GM21576 (cell line): Measurements from ENCODE around the gene ZNF236.
"Not testable (repeated sequence)": the region's sequence is repeated elsewhere in the genome, so short reads cannot be mapped to it uniquely, and the experiment has no call there.

ENCODE experiments used
- ATAC-seq: cut with Tn5 transposase; IDR thresholded peaks from one replicate; pipeline ENCODE4 v1.9.1; 2021; ENCODE audit warnings: mild to moderate bottlenecking, moderate library complexity; ENCODE audit not compliant: unreplicated experiment

ZNF236 gene

DNA sequence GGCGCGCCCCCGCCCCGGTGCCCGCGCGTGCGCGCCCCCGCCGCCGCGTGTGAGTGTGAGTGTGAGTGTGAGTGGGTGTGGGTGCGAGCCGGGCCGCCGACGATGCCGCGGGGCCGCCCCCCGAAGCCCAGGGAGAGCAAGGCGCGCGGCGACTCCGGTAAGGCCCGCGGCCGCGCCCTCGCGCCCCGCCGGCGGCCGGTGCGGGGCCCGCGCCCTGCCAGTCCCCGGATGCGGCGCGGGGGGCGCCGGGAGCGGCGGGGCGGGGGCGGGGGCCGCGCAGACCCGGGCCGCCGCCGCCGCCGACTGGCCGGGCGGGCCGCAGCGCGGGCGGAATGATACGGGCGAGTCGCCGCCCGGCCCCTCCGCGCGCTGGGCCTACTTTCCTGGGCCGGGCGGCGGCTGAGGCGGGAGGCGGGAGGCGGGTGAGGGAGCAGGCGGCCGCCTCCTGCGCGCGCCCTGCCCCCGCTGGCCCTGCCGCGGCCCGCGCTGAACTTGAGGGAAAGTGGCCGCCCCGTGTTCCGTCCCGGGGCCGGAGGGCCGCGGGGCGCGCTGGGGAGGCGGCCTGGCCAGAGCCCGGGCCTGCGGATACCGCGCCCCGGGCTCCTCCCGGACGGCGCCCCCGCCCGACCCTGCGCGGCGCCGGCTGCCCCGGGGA, at the start of gene ZNF236:
Gene ZNF236, plus strand, starts transcription at position 52 of the 655 bp plus-strand sequence. Its CDS starts 51 bp downstream, at position 103.
- ATAC-seq = peak; percentile 29

DNA sequence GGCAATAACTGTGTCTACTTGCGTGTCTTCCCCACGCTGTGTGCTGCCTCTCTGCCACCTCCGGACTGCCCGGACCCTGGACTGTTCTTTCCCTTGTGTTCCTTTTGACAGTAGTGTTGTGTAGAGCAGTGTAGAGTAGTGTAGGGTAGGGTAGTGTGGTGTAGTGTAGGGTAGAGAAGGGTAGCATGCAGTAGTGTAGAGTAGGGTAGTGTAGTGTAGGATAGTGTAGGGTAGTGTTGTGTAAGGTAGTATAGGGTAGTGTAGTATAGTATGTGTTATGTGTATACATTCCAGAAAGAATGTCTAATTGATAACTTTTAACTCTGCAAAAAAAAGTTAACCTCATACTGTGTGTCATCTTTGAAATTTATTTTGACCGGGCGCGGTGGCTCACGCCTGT, 49.7 kb upstream of the ZNF236 start:
- ATAC-seq = no peak

DNA sequence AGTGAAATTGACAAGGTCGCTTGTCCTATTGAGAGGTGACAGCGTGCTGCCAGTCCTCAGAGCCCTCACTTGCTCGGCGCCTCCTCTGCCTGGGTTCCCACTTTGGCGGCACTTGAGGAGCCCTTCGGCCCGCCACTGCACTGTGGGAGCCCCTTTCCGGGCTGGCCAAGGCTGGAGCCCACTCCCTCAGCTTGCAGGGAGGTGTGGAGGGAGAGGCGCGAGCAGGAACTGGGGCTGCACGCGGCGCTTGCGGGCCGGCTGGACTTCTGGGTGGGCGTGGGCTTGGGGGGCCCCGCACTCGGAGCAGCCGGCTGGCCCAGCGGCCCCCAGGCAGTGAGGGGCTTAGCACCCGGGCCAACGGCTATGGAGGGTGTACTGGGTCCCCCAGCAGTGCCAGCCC, 45.3 kb upstream of the ZNF236 start:
- not testable (repeated sequence) for ATAC-seq

DNA sequence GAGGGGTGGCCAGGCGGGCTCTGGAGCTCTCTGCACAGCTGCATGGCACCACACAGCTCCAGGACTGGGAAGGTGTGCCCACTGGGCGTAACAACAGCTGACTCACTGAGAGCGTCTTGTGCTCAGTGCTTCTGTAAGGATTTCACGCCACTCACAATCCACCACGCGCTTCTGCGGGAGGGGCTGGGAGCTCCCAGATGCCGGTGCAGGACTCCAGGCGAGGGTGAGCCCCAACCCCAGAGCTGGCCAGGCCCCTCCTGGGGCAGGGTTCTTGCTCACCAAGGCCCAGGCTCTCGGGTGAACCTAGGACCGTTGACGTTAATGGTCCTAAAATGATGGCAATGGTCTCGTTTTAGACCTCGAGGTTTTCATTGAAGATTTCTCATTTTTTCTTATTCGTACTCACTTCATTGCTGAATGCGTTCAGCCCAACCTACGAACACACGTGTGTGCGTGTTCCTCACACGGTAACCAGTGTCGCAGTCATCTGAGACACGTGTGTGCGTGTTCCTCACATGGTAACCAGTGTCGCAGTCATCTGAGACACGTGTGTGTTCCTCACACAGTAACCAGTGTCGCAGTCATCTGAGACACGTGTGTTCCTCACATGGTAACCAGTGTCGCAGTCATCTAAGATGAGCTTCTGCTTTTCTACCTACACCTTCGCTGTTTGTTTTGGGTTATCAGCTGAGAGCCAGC, 38.4 kb upstream of the ZNF236 start:
- no peak for ATAC-seq

DNA sequence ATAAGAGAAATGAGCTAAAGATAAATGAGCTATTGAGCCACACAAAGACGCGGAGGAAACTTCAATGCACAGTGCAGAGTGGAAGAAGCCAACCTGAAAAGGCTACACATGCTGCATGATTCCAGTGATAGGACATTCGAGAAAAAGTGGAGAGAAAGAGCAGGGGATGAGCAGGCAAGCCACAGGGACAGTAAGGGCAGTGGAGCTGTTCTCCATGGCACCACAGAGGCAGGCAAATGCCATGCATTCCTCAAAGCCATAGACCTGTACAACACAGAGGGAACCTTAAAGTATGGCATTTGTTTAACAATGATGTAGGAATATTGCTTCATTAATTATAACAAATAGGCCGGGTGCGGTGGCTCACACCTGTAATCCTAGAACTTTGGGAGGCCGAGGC, 36.5 kb upstream of the ZNF236 start:
- ATAC-seq = no peak

DNA sequence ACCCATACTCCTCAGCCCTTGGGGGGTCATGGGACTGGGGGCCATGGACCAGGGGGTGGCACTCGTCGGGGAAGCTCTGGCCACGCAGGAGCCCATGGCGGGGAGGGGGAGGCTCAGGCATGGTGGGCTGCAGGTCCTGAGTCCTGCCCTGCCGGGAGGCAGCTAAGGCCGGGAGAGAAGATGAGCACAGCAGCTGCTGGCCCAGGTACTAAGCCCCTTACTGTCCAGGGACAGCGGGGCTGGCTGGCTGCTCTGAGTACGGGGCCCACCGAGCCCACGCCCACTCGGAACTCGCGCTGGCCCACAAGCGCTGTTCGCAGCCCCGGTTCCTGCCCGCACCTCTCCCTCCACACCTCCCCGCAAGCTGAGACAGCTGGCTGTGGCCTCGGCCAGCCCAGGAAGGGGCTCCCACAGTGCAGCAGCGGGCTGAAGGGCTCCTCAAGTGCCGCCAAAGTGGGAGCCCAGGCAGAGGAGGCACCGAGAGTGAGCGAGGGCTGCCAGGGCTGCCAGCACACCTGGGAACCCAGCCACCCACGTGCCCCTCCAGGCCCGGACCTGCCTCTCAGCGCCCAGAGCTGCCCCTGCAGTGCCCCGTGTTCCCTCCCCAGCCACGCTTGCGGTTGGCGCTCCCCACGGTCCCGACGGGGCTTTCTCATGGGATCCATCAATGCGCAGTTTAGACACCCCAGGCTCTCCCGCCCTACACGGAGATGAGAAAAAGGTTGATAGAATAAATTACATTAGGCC, 33.6 kb upstream of the ZNF236 start:
- ATAC-seq = no peak

DNA sequence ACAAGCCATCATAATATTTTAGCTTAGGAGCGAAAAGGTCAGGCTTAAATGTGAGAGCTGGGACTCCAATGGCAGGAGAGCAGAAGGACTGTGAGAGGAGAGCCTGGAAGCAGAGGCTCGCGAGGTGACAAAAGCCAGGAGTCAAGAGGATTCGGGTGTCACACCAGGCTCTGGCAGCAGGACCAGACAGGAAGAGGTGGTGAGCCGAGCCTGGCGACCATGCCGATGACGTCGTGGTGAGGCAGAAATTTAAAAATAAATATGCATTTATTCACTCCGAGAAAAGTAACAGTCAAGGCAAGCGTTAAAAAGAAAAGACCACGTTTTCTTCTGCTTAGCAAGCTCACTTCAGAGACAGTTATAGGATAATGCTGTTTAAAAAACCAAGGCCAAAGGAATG, 31.3 kb upstream of the ZNF236 start:
- no peak for ATAC-seq

DNA sequence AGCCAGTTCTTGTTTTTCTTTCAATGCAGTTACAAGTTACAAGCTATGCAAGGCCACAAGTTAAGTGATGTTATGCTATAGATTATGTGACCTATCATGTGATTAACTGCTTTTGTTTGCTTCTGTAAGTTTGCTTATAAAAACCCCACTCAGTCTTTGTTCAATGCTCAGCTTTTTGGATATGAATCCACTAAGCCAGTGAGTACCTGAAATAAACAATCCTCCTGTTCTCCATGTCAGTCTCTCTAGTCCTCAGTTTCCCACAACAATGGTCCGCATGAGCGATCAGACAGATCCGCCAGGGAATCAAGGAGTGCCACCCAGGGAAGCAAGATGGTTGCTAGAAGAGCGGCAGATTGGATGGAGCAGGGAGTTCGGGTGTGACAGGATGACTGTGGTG, 30.7 kb upstream of the ZNF236 start:
- no peak for ATAC-seq

DNA sequence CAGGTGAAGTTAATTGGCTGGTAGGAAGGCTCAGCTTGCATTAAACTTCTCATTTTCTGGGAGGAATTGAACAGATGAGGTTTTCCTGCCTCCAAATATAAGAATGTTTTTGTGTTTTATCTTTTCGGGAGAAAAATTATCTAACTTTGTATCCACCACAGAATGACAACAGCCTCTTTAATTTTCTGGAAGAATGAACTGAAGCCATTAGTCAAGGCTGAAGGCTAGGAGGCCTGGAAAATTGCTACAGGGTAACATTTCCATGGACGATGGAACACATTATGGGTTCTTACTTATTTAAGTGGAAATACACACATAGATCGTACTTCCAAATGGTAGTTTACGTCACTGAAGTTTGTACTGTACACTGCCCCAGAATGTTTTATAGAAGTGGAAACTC, 28.0 kb upstream of the ZNF236 start:
- ATAC-seq = no peak

DNA sequence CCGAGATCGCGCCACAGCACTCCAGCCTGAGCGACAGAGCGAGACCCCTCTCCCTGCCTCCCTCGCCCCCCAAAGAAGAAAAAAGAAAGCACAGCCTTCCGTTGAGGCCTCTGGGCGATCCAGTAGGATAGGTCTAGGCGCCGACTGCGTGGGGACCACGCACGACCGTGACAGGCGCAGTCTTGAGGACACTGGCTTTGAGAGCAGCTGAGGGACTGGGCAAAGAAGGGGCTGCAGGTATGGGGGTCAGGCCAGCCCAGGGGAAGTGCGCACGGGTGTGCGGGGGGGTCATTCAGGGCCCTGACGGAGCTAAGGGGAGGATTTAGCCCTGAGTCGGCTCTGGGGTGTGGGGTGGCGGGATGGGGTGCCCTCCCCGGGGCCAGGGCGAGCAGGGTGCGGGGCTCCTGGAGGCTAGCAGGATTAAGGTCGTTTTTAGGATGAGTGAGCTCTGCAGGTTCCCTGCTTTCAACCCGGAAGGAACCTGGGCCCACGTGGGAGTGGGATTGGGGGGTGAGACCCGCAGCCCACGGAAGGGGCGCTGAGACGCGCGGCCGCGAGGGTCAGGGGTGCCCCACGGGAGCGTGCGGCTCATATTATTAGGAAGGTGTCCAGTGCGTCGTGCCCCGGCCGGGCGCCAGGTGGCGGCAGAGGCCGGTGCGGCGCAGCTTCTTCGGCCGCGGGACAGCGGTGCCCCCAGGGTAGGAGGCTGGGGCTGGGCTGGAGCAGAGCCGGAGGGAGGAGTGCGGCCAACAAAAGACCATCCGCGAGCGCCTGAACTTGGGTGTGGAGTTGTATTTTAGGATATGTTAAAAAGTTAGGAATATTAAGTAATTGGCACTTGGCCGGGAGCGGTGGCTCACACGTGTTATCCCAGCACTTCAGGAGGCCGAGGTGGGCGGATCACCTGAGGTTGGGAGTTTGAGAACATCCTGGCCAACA, 20.5 kb upstream of the ZNF236 start:
- peak; percentile 88 for ATAC-seq

DNA sequence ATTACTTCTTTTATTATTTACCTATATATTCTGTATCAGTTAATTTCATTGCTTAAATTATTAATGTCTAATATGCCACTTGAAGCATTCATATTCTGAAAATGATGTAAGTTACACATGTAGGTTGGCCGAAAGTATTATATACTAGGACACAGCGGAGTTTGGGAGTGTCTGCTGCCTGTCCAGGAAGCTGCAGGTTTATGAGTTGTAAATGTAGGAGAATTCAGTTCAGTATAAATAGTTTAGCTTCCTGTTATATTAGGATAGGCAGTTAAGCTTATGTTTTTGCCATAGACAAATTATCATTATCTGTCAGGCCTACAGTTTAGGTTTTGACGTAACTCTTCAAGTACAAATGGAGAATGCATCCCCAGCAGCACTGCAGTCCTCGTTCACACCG, 18.9 kb upstream of the ZNF236 start:
- ATAC-seq = no peak

DNA sequence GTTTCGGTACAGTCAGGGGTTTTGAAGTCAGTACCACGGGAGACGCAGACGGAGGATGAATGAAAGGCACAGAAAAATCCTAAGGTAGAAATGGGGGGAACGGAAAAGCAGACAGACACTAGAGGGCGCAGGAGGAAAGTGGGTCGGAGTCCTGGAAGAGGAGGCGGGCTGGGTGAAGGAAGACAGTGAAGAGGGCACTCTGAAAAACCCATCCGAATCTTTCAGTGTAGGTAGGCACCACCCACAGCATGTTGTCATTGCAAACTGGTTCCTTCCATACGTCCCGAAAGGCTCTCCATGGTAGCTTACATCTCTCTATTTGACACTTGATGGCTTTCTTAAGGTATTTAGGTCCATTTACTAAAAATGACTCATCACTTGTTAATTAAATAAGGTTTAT, 18.5 kb upstream of the ZNF236 start:
- peak; percentile 76 for ATAC-seq

DNA sequence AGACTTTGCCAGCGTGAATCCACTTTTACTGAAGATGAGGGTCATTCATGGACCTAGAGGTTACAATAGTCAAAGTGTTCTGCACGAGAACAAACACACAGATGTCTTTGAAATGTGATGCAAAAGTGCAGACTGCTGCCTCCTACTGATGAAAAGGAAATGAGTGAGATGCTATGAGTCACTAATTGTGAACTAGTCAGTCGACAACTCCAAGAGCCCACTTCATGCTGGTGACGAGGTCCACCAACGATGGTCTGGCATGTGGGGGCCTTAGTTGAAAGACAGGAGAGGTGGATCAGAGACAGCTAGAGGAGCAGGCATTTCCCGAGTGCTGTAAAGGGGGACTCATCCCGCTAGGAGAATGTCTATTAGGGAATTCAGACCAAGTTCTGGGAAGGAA, 17.1 kb upstream of the ZNF236 start:
- ATAC-seq = no peak

DNA sequence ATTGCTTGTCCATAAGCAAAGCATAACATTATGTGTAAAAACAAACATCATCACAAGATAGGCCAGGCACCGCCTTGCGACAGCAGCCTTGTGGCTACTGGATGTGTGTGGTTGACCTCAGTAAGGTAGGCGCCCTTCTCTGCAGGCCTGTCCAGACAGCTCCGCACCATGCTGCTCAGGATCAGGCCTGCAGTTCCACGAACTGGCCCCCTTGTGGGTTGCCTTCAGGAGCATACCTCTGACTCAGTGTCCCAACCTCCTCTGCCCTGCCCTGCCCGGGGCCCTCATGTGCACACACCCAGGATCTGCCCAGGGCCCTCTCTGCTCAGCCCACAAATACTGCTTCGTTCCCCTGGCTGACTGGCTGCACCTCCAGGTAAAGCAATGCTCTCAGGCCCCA, 16.1 kb upstream of the ZNF236 start:
- ATAC-seq = no peak

DNA sequence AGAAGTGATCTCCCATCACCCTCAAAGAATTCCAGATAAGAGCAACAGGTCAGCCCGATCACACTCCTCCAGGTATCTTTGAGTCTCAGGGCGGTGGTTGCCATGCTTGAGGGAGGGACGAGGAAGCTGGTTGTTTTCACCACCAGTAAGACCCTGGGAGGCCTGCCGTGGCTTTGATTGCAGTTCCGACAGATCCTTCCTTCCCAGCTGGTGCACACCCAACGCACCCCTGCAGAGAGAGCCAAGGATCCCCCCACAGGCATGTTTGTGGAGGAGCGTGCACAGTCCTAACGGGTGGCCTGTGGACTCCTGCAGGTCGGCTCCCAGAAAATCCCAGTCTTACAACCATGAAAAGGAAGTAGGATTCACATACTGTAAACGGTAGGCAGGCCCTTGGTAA, 13.8 kb upstream of the ZNF236 start:
- no peak for ATAC-seq

DNA sequence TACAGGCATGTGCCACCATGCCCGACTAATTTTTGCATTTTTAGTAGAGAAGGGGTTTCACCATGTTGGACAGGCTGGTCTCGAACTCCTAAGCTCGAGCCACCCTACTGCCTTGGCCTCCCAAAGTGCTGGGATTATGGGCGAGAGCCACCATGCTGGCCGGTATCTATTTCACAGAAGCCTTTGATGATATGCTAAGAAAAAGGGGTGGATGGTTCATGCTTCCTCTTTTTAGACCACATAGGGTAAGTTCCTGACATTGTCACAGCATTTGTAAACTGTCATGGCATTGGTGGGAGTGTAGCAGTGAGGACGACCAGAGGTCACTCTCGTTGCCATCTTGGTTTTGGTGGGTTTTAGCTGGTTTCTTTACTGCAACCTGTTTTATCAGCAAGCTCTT, 10.8 kb upstream of the ZNF236 start:
- ATAC-seq = not testable (repeated sequence)

DNA sequence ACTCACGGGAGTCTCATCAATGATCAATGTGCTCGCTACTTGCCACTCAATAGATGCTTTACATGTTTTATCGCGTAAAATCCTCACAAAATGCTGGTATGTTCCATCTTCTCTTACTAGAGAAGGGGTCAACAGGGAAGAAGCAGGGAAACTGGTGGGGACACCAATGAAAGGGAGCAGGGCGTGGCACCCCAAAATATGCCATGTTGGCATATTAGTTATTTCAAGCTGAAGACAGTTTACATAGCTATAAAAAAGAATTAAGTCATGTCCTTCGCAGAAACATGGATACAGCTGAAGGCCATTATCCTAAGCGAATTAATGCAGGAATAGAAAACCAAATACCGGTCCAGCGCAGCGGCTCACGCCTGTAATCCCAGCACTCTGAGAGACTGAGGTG, 8.1 kb upstream of the ZNF236 start:
- no peak for ATAC-seq

DNA sequence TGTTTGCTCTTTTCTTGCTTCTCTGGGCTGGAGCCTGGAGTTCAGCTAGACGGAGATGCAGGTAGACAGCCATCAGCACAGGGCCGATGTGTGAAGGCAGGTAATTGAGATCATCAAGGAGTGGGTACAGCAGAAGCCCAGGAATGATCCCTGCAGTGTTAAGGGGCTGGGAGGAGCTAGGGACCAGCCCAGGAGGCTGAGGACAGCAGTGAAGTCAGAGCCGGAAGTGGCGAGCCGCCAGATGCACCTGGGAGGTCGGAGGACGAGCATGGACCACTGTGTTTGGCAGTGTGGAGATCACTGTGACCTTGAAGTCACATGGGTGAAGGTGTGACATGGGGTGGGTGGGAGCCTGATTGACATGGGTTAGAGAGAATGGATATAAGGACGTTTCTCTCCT, 6.2 kb upstream of the ZNF236 start:
- no peak for ATAC-seq

DNA sequence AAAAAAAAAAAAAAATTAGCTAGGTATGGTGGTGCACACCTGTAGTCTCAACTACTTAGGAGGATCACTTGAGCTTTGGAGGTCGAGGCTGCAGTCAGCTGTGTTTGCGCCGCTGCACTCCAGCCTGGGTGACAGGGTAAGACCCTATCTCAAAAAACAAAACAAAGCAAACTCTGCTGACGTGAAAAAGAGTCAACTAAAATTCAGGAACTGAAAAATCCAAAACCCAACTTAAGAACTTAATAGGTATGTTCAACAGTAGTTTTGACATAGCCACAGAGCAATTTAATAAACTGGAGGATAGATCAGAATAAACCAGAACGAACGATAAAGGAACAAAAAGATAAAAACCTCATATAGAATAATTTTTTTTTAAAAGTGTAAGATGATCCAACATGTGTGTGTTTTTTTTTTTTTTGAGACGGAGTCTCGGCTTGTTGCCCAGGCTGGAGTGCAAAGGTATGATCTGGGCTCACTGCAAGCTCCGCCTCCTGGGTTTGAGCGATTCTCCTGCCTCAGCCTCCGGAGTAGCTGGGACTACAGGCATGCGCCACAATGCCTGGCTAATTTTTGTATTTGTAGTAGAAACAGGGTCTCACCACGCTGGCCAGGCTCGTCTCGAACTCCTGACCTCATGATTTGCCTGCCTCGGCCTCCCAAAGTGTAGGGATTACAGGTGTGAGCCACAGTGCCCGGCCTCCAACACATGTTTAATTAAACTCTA, 4.3 kb upstream of the ZNF236 start:
- ATAC-seq = no peak

DNA sequence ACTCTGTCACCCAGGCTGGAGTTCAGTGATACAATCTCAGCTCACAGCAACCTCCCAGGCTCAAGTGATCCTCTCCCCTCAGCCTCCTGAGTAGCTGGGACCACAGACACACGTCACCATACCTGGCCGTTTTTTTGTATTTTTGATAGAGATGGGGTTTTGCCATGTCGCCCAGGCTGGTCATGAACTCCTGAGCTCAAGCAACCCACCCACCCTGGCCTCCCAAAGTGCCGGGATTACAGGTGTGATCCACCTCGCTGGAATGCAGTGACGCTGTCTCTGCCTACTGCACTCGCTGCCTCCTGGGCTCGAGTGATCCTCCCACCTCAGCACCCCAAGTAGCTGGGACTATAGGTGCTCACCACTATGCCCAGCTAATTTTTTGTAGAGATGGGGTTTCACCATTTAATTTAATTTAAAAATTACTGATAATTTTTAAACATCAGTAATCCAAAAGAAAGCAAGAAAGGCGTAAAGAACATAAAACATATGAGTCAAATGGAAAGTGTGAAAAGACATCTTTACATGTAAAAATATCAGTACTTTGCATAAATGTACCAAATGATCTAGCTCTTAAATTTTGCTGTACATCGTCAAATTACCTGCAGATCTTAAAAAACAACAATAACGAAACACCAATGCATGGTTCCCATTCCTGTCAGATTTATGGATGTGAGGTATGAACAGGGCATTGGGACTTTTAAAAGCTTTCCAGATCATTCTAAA, 2.8 kb upstream of the ZNF236 start:
- ATAC-seq = no peak
